WTC11 (cell line): Measurements from ENCODE around the gene WDR1. TPM values are rescaled to one million over a fixed set of nuclear protein-coding genes. Genes with fewer than 3 reads are reported as not detected.

Source experiments
- ATF6 ChIP-seq: sonication (generic); formaldehyde crosslinking; IDR thresholded peaks from 2 replicates; pipeline ENCODE4 v1.8.1; 2023; ENCODE audit warnings: mild to moderate bottlenecking, missing genetic modification reagents
- ERG ChIP-seq: fragments of 250-450 bp; sonication (Bioruptor Pico); IDR thresholded peaks from 2 replicates; pipeline ENCODE4 v1.8.0; 2021; ENCODE audit warnings: mild to moderate bottlenecking
- ESRRA ChIP-seq: sonication (generic); formaldehyde crosslinking; IDR thresholded peaks from 2 replicates; pipeline ENCODE4 v1.8.1; 2022; ENCODE audit warnings: mild to moderate bottlenecking, missing genetic modification reagents, borderline replicate concordance
- HMGA2 ChIP-seq: fragments of 250-450 bp; sonication (Bioruptor Pico); IDR thresholded peaks from 2 replicates; pipeline ENCODE4 v1.4.0; 2021; ENCODE audit warnings: mild to moderate bottlenecking, moderate library complexity
- MLX ChIP-seq: sonication (generic); formaldehyde crosslinking; IDR thresholded peaks from 2 replicates; pipeline ENCODE4 v1.8.1; 2023; ENCODE audit warnings: mild to moderate bottlenecking, missing genetic modification reagents, moderate library complexity
- NR1H2 ChIP-seq: sonication (generic); formaldehyde crosslinking; IDR thresholded peaks from 2 replicates; pipeline ENCODE4 v1.9.0; 2021; ENCODE audit warnings: mild to moderate bottlenecking, moderate library complexity, missing genetic modification reagents
- SP1 ChIP-seq: sonication (generic); formaldehyde crosslinking; conservative IDR thresholded peaks from 2 replicates; pipeline ENCODE4 v1.8.1; 2022; ENCODE audit warnings: missing genetic modification reagents
- ZNF263 ChIP-seq: sonication (generic); formaldehyde crosslinking; IDR thresholded peaks from 2 replicates; pipeline ENCODE4 v1.8.1; 2022; ENCODE audit warnings: low read depth, mild to moderate bottlenecking, moderate library complexity, missing genetic modification reagents
- ZNF425 ChIP-seq: fragments of 250-450 bp; sonication (Bioruptor Pico); conservative IDR thresholded peaks from 2 replicates; pipeline ENCODE4 v1.9.0; 2021; ENCODE audit warnings: mild to moderate bottlenecking
- total RNA-seq: library from RNA; stranded (reverse); gene quantifications from 3 replicates; pipeline ENCODE4 v1.2.3, GENCODE V29; 2021
- TF ChIP-seq, protein P1 (sequence below): sonication (generic); formaldehyde crosslinking; IDR thresholded peaks from 2 replicates; pipeline ENCODE4 v1.8.0; 2022; ENCODE audit warnings: mild to moderate bottlenecking, missing genetic modification reagents
- TF ChIP-seq, protein P2 (sequence below): sonication (generic); formaldehyde crosslinking; IDR thresholded peaks from 2 replicates; pipeline ENCODE4 v1.8.0; 2023; ENCODE audit warnings: missing genetic modification reagents, mild to moderate bottlenecking, borderline replicate concordance
- TF ChIP-seq, protein P3 (sequence below): sonication (generic); formaldehyde crosslinking; IDR thresholded peaks from 2 replicates; pipeline ENCODE4 v1.8.1; 2022; ENCODE audit warnings: mild to moderate bottlenecking, missing genetic modification reagents, moderate library complexity, borderline replicate concordance
- TF ChIP-seq, protein P4 (sequence below): fragments of 250-450 bp; sonication (Bioruptor Pico); IDR thresholded peaks from 2 replicates; pipeline ENCODE4 v1.9.0; 2021; ENCODE audit warnings: mild to moderate bottlenecking, borderline replicate concordance

Gene WDR1
- total RNA-seq, 1 experiment from 2014 or later: 288 TPM

DNA sequence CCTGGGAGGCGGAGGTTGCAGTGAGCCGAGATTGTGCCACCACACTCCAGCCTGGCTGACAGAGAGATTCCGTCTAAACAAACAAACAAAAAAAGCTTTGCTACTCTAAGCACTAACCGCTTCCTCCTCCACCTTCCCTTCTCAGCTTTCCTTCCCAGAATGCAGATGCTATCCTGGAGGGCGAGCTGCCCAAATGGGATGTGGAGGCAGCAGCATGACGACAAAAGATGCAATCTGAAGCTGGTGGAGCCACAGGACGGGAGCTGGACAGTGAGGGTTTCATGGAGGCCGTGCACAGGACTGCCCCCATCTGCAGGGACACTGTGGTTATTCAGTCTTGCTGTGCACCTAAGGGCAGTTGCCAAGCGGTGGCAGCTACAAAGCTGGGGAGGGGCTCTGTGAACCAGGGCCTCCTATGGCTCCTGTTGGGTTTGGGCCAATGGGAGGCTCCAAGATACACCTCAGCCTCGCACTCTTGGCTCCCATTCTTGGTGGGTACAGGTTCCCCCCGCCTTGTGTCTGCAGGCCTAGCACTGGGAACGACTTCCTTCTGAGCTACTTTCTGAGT is 47.4 kb downstream of the WDR1 start (continued):
- TF ChIP-seq ZNF425 (no peak), NR1H2 (no peak), SP1 (CRISPR knock-in tag) (no peak), HMGA2 (CRISPR knock-in tag) (no peak), ATF6 (no peak), ESRRA (CRISPR knock-in tag) (no peak), ZNF263 (CRISPR knock-in tag) (no peak), MLX (CRISPR knock-in tag) (no peak), ERG (CRISPR knock-in tag) (no peak)
- TF ChIP-seq, protein P1, sequence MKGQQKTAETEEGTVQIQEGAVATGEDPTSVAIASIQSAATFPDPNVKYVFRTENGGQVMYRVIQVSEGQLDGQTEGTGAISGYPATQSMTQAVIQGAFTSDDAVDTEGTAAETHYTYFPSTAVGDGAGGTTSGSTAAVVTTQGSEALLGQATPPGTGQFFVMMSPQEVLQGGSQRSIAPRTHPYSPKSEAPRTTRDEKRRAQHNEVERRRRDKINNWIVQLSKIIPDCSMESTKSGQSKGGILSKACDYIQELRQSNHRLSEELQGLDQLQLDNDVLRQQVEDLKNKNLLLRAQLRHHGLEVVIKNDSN: no peak
- TF ChIP-seq, protein P2, sequence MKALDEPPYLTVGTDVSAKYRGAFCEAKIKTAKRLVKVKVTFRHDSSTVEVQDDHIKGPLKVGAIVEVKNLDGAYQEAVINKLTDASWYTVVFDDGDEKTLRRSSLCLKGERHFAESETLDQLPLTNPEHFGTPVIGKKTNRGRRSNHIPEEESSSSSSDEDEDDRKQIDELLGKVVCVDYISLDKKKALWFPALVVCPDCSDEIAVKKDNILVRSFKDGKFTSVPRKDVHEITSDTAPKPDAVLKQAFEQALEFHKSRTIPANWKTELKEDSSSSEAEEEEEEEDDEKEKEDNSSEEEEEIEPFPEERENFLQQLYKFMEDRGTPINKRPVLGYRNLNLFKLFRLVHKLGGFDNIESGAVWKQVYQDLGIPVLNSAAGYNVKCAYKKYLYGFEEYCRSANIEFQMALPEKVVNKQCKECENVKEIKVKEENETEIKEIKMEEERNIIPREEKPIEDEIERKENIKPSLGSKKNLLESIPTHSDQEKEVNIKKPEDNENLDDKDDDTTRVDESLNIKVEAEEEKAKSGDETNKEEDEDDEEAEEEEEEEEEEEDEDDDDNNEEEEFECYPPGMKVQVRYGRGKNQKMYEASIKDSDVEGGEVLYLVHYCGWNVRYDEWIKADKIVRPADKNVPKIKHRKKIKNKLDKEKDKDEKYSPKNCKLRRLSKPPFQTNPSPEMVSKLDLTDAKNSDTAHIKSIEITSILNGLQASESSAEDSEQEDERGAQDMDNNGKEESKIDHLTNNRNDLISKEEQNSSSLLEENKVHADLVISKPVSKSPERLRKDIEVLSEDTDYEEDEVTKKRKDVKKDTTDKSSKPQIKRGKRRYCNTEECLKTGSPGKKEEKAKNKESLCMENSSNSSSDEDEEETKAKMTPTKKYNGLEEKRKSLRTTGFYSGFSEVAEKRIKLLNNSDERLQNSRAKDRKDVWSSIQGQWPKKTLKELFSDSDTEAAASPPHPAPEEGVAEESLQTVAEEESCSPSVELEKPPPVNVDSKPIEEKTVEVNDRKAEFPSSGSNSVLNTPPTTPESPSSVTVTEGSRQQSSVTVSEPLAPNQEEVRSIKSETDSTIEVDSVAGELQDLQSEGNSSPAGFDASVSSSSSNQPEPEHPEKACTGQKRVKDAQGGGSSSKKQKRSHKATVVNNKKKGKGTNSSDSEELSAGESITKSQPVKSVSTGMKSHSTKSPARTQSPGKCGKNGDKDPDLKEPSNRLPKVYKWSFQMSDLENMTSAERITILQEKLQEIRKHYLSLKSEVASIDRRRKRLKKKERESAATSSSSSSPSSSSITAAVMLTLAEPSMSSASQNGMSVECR (CRISPR knock-in tag): no peak
- TF ChIP-seq, protein P3, sequence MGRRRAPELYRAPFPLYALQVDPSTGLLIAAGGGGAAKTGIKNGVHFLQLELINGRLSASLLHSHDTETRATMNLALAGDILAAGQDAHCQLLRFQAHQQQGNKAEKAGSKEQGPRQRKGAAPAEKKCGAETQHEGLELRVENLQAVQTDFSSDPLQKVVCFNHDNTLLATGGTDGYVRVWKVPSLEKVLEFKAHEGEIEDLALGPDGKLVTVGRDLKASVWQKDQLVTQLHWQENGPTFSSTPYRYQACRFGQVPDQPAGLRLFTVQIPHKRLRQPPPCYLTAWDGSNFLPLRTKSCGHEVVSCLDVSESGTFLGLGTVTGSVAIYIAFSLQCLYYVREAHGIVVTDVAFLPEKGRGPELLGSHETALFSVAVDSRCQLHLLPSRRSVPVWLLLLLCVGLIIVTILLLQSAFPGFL (CRISPR knock-in tag): no peak
- TF ChIP-seq, protein P4, sequence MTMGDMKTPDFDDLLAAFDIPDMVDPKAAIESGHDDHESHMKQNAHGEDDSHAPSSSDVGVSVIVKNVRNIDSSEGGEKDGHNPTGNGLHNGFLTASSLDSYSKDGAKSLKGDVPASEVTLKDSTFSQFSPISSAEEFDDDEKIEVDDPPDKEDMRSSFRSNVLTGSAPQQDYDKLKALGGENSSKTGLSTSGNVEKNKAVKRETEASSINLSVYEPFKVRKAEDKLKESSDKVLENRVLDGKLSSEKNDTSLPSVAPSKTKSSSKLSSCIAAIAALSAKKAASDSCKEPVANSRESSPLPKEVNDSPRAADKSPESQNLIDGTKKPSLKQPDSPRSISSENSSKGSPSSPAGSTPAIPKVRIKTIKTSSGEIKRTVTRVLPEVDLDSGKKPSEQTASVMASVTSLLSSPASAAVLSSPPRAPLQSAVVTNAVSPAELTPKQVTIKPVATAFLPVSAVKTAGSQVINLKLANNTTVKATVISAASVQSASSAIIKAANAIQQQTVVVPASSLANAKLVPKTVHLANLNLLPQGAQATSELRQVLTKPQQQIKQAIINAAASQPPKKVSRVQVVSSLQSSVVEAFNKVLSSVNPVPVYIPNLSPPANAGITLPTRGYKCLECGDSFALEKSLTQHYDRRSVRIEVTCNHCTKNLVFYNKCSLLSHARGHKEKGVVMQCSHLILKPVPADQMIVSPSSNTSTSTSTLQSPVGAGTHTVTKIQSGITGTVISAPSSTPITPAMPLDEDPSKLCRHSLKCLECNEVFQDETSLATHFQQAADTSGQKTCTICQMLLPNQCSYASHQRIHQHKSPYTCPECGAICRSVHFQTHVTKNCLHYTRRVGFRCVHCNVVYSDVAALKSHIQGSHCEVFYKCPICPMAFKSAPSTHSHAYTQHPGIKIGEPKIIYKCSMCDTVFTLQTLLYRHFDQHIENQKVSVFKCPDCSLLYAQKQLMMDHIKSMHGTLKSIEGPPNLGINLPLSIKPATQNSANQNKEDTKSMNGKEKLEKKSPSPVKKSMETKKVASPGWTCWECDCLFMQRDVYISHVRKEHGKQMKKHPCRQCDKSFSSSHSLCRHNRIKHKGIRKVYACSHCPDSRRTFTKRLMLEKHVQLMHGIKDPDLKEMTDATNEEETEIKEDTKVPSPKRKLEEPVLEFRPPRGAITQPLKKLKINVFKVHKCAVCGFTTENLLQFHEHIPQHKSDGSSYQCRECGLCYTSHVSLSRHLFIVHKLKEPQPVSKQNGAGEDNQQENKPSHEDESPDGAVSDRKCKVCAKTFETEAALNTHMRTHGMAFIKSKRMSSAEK (CRISPR knock-in tag): no peak
